ENCODE results near the gene PAGR1.
"Not testable (repeated sequence)": the region's sequence is repeated elsewhere in the genome, so short reads cannot be mapped to it uniquely, and the experiment has no call there.

Gene PAGR1

GRCh38 chr16:29811896-29812665 is 3.9 kb upstream of the PAGR1 start, which contains the start of gene PRRT2:
PRRT2 (plus strand) TSS chr16:29812193; CDS start chr16:29813055, 862 bp downstream.
- DNase-seq (ENCODE audit: low read depth in 3 of 3, low spot score in 1 of 3): no peak

DNA sequence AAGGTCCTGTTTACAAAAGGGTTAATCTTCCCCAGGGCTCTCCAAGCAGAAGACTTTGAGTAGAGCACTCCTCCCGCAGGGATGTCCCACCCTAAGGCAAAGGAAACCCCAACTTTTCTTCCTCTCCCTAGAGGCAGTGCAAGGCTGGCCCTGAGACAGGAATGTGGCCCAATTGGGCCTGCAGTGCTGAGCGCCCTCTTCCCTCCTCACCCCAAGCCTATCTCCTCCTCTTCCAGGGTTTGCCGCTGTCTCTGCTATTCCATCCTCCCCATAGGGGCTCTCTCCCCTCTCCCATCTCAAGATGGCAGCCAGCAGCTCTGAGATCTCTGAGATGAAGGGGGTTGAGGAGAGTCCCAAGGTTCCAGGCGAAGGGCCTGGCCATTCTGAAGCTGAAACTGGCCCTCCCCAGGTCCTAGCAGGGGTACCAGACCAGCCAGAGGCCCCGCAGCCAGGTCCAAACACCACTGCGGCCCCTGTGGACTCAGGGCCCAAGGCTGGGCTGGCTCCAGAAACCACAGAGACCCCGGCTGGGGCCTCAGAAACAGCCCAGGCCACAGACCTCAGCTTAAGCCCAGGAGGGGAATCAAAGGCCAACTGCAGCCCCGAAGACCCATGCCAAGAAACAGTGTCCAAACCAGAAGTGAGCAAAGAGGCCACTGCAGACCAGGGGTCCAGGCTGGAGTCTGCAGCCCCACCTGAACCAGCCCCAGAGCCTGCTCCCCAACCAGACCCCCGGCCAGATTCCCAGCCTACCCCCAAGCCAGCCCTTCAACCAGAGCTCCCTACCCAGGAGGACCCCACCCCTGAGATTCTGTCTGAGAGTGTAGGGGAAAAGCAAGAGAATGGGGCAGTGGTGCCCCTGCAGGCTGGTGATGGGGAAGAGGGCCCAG is 3.0 kb upstream of the PAGR1 start:
- DNase-seq (ENCODE audit: low read depth in 3 of 3, low spot score in 1 of 3): no peak

DNA sequence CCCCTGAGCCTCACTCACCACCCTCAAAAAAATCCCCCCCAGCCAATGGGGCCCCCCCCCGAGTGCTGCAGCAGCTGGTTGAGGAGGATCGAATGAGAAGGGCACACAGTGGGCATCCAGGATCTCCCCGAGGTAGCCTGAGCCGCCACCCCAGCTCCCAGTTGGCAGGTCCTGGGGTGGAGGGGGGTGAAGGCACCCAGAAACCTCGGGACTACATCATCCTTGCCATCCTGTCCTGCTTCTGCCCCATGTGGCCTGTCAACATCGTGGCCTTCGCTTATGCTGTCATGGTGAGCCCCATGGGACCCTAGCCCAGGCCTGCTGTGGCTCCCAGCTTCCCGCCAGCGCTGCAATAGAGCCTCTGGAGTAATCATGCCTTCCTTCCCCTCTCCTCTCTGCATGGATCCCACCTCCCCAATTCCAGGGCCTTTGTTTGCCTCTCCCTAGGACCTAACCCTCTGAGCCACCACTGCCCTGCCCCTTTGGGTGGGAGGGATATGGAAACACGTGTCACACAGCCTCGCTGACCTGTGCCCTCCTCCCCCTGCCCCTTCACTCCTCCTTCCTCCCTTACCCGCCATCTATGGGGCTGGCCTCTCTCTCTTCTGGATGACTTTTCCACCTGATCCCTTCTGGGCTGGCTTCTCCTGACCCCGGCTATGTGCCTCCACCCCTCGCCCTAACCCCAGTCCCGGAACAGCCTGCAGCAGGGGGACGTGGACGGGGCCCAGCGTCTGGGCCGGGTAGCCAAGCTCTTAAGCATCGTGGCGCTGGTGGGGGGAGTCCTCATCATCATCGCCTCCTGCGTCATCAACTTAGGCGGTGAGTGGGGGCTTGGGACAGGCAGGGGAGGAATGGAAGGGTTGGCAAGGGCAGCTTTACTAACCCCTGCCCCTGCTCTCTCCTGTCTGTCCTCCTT is 2.0 kb upstream of the PAGR1 start:
- DNase-seq (ENCODE audit: low read depth in 3 of 3, low spot score in 1 of 3): no peak

- DNase-seq (ENCODE audit: low read depth in 3 of 3, low spot score in 1 of 3): no peak
Measured at GRCh38 chr16:29814592-29814991, 1.4 kb upstream of the PAGR1 start.

DNA sequence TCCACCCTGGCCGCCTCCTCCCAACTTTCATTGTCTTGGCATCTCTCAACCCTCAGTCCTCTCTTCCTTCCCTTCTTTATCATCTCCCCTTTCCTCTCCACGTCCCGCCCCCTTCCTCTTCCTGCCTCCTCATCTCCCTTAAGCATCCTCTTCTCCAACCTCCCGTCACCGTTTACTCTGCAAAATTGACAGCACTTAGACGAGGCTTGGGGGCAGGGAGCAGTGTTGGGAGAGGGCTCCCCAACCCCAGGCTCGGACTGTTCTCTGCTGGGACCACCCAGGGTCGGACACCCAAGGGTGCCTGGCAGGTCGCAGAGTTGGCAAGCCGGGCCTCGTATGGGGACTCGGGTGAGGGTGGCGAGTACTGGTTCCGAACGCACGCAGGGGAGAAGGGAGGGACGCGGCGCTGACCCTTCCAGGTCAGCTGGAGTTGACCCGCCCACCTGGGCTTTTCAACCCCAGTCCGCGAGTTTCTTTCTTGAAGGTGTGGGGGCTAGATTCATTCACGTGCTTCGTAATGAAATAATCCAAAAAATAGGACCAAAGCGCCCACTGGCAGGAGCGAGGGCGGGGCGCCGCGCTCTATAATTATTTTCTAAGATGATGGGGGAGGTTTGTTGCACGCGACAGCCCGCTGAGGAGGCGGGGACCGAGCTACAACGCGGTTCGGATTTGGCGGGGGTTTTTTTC is 775 bp upstream of the PAGR1 start:
- no peak for DNase-seq (ENCODE audit: low read depth in 3 of 3, low spot score in 1 of 3)

DNA sequence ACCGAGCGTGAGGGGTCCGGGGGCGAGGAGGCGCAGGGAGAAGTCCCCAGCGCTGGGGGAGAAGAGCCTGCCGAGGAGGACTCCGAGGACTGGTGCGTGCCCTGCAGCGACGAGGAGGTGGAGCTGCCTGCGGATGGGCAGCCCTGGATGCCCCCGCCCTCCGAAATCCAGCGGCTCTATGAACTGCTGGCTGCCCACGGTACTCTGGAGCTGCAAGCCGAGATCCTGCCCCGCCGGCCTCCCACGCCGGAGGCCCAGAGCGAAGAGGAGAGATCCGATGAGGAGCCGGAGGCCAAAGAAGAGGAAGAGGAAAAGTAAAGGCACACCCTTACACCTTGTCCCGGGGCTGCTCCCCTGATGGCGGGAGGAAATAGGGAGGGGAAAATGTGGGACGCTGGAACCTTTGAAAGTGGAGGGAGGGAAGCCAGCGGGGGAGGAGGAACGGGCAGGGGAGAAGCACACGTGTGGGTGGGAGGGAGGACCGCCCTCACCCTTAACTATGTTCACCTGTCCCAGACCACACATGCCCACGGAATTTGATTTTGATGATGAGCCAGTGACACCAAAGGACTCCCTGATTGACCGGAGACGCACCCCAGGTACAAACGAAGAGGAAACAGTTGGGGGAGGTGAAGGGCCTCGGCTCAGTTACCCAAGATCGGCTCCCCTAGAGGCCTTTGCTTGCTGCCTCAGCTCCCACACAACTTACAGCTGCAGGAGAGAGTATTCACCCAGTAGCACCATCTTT is 916 bp downstream of the PAGR1 start:
- no peak for DNase-seq (ENCODE audit: low read depth in 3 of 3, low spot score in 1 of 3)

- DNase-seq (ENCODE audit: low read depth in 3 of 3, low spot score in 1 of 3): no peak
Measured at GRCh38 chr16:29818082-29818481, 2.1 kb downstream of the PAGR1 start.

- no peak for DNase-seq (ENCODE audit: low read depth in 3 of 3, low spot score in 1 of 3)
Measured at GRCh38 chr16:29819506-29819905, 3.6 kb downstream of the PAGR1 start.

DNA sequence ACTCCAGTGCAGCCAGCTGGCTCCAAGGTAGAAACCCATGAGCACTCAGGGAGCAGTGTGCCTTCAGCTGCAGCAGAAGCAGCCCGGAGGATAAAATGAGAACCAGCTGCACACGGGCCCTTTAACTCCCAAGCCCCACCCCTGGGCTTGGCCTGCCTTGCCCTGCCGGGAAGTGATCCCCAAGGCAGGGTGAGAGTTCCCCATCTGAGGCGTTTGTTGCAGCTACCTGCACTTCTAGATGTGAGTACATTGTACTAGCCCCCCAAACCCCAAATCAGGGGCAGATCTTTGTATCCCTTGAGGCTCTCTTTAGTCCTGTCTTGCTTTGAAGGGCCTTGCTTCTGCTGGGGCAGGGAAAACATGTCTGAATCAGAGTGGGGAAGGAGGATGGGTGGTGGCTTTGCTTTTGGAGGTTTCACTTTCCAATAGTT is 4.3 kb downstream of the PAGR1 start, which contains the start of gene MVP:
Gene MVP (plus strand): TSS at position 192 of the 431 bp plus-strand sequence. CDS start 10,088 bp downstream, outside the sequence.
- DNase-seq (ENCODE audit: low read depth in 3 of 3, low spot score in 1 of 3): no peak

DNA sequence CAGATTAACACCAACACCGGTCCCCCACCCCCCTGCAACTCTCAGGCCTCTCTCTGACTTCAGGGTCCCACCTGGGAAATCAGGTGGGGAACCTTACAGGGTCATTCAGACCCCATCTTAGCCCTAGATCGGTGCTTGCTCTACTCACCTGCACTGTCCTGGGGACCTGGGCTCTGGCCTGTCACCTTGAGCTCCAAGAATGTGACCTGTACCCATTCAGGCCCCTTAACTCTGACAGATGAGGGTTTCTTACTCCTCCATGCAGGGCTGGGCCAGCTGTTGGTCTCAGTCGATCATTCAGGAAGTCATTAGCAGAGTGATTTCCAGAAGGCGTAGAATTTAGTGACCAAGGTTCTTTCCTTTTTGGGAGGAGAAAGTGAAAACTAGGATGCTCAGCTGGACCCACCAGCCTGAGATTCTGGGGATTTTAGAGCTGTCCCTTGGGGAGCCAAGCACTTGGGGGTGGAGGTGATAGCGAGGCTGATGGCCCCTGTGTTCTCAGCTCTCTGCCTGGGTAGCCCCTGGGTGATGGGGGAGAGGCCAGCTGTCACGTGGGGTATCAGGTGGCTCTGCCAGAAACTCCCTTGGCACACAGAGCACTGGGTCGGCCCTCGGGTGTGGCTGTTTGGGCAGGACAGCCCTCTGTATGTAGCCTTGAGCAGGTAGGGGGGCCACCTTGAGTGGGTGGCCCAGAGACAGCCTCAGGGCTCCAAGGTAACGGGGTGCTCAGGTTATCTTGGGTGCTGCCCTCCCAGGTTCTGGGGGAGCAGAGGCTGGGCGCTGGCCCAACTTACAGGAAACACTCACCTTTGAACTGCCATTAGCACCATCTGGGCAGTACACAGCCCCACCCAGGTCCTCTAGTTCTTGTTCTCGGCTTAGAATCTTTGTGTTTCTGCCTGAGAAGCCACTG is 5.0 kb downstream of the PAGR1 start:
- DNase-seq (ENCODE audit: low read depth in 3 of 3, low spot score in 1 of 3): no peak

DNA sequence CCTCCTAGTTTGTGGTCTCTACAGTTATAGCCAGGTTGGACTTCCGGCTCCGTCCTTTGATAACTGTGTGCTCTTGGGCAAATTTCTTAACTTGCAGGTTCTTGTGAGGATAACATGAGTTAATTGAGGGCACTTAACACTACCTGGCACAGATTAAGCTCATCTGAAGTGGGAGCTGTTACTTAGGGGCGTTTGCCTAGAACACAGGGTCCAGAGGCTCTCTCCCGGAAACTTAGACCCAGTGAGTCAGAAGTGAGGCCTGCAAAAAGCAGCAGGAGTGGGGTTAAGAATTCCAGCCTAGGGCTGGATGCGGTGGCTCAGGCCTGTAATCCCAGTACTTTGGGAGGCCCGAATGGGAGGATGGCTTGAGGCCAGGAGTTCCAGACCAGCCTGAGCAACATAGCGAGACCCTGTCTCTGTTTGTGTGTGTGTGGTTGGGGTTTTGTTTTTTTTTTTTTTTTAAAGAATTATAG is 5.7 kb downstream of the PAGR1 start:
- DNase-seq (ENCODE audit: low read depth in 3 of 3, low spot score in 1 of 3): no peak

GRCh38 chr16:29824589-29825144 is 8.7 kb downstream of the PAGR1 start:
- no peak for DNase-seq (ENCODE audit: low read depth in 3 of 3, low spot score in 1 of 3)

GRCh38 chr16:29825145-29826044 is 9.4 kb downstream of the PAGR1 start:
- no peak for DNase-seq (ENCODE audit: low read depth in 3 of 3, low spot score in 1 of 3)

GRCh38 chr16:29826342-29826695 is 10.4 kb downstream of the PAGR1 start:
- no peak for DNase-seq (ENCODE audit: low read depth in 3 of 3, low spot score in 1 of 3)

- DNase-seq (ENCODE audit: low read depth in 3 of 3, low spot score in 1 of 3): no peak
Measured at GRCh38 chr16:29830774-29831173, 14.8 kb downstream of the PAGR1 start.

DNA sequence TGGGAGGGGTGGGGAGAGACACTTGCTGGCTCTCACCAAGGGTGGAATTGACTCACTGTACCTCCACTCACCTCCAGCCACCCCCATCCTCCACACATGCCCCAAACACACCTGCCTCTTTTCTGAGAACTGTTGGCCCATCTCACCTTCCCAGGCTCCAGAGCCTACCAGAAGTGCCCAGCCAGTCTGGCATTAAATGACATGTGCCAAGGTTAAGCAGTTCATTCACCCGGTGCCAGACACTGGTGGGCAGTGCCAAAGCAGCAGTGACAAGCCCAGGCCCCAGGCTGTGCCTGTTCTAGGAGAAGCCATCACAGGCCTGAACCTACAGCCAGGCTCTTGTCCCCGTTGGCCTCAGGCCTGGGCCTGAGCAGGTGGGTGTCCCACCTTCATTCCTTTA is 15.5 kb downstream of the PAGR1 start:
- no peak for DNase-seq (ENCODE audit: low read depth in 3 of 3, low spot score in 1 of 3)

GRCh38 chr16:29833219-29833618 is 17.3 kb downstream of the PAGR1 start:
- not testable (repeated sequence) for DNase-seq (ENCODE audit: low read depth in 3 of 3, low spot score in 1 of 3)

All from stimulated activated CD4-positive, alpha-beta T cell treated with anti-CD3 and anti-CD28 coated beads, TNF-alpha, amount 100 ng/mL, for 1 hour (primary cell).